H9 (cell line): Measurements from ENCODE around the gene AZGP1. TPM values are rescaled to one million over a fixed set of nuclear protein-coding genes. Genes with fewer than 3 reads are reported as not detected.

Source experiments
- DNase-seq: peaks from one replicate; pipeline ENCODE4 v3.0.0-alpha.2; 2017
- H2AFZ ChIP-seq: one replicate; pipeline ENCODE4 v1.6.1; 2013; ENCODE audit warnings: mild to moderate bottlenecking, low read length, control low read depth, moderate library complexity
- H2AK5ac ChIP-seq: 2 replicates; pipeline ENCODE4 v1.6.1; 2013; ENCODE audit warnings: low read length, control low read depth, mixed read lengths; ENCODE audit not compliant: insufficient read length
- H2BK120ac ChIP-seq: one replicate; pipeline ENCODE4 v1.6.1; 2013; ENCODE audit warnings: low read depth, mild to moderate bottlenecking, low read length, control low read depth, inconsistent platforms; ENCODE audit not compliant: poor library complexity, severe bottlenecking
- H2BK12ac ChIP-seq: 2 replicates; pipeline ENCODE4 v1.6.1; 2013; ENCODE audit warnings: low read length, control low read depth, mixed read lengths, low read depth; ENCODE audit not compliant: insufficient read length
- H2BK15ac ChIP-seq: 2 replicates; pipeline ENCODE4 v1.6.1; 2013; ENCODE audit warnings: low read depth, low read length, control low read depth
- H2BK20ac ChIP-seq: one replicate; pipeline ENCODE4 v1.6.1; 2013; ENCODE audit warnings: low read depth, mild to moderate bottlenecking, low read length, control low read depth, inconsistent platforms; ENCODE audit not compliant: poor library complexity, severe bottlenecking
- H2BK5ac ChIP-seq: 2 replicates; pipeline ENCODE4 v1.6.1; 2013; ENCODE audit warnings: low read length, control low read depth, mixed read lengths; ENCODE audit not compliant: insufficient read length
- H3K14ac ChIP-seq: 2 replicates; pipeline ENCODE4 v1.6.1; 2013; ENCODE audit warnings: low read length, control low read depth; ENCODE audit not compliant: insufficient read depth
- H3K18ac ChIP-seq: 2 replicates; pipeline ENCODE4 v1.6.1; 2013; ENCODE audit warnings: low read depth, mild to moderate bottlenecking, mixed read lengths, low read length, control low read depth; ENCODE audit not compliant: insufficient read length
- H3K23ac ChIP-seq: 2 replicates; pipeline ENCODE4 v1.6.1; 2013; ENCODE audit warnings: low read length, control low read depth, mixed read lengths, low read depth; ENCODE audit not compliant: insufficient read length
- H3K23me2 ChIP-seq: 2 replicates; pipeline ENCODE4 v1.6.1; 2013; ENCODE audit warnings: low read depth, mild to moderate bottlenecking, mixed read lengths, low read length, control low read depth; ENCODE audit not compliant: insufficient read length, poor library complexity, severe bottlenecking
- H3K27ac ChIP-seq: 2 replicates; pipeline ENCODE4 v1.5.1; 2013; ENCODE audit warnings: low read length, control low read depth, mixed read lengths, low read depth; ENCODE audit not compliant: insufficient read length
- H3K27me3 ChIP-seq: 2 replicates; pipeline ENCODE4 v1.6.1; 2013; ENCODE audit warnings: low read length, control low read depth, inconsistent platforms; ENCODE audit not compliant: insufficient read depth
- H3K4ac ChIP-seq: 2 replicates; pipeline ENCODE4 v1.6.1; 2013; ENCODE audit warnings: low read depth, mild to moderate bottlenecking, control low read depth, inconsistent platforms, low read length, moderate library complexity
- H3K4me1 ChIP-seq: 2 replicates; pipeline ENCODE4 v1.6.1; 2013; ENCODE audit warnings: low read length, control low read depth, inconsistent platforms; ENCODE audit not compliant: insufficient read depth
- H3K4me2 ChIP-seq: 2 replicates; pipeline ENCODE4 v1.6.1; 2013; ENCODE audit warnings: low read length, control low read depth, mixed read lengths; ENCODE audit not compliant: insufficient read length, insufficient read depth
- H3K56ac ChIP-seq: 2 replicates; pipeline ENCODE4 v1.6.1; 2013; ENCODE audit warnings: low read depth, mild to moderate bottlenecking, mixed read lengths, low read length, control low read depth; ENCODE audit not compliant: insufficient read length
- H3K79me1 ChIP-seq: 2 replicates; pipeline ENCODE4 v1.6.1; 2013; ENCODE audit warnings: low read depth, mild to moderate bottlenecking, moderate library complexity, low read length, control low read depth, inconsistent platforms; ENCODE audit not compliant: insufficient read depth, poor library complexity, severe bottlenecking
- H3K79me2 ChIP-seq: 2 replicates; pipeline ENCODE4 v1.6.1; 2013; ENCODE audit warnings: low read length, control low read depth, inconsistent platforms; ENCODE audit not compliant: insufficient read depth
- H3K9ac ChIP-seq: 2 replicates; pipeline ENCODE4 v1.6.1; 2013; ENCODE audit warnings: low read length, control low read depth, mixed read lengths; ENCODE audit not compliant: insufficient read length; ENCODE audit errors: extremely low read depth
- H3K9me3 ChIP-seq: one replicate; pipeline ENCODE4 v1.6.1; 2013; ENCODE audit warnings: low read depth, low read length, inconsistent platforms; ENCODE audit not compliant: control insufficient read depth
- H3T11ph ChIP-seq: one replicate; pipeline ENCODE4 v1.6.1; 2013; ENCODE audit warnings: mild to moderate bottlenecking, low read length, control low read depth, inconsistent platforms
- H4K20me1 ChIP-seq: one replicate; pipeline ENCODE4 v1.6.1; 2013; ENCODE audit not compliant: control insufficient read depth, insufficient read length, insufficient read depth
- H4K5ac ChIP-seq: 2 replicates; pipeline ENCODE4 v1.6.1; 2013; ENCODE audit warnings: low read depth, mild to moderate bottlenecking, mixed read lengths, low read length, control low read depth; ENCODE audit not compliant: insufficient read length
- H4K8ac ChIP-seq: replicated peaks from 2 replicates; pipeline ENCODE4 v1.6.1; 2013; ENCODE audit warnings: low read length, control low read depth, mixed read lengths, low read depth; ENCODE audit not compliant: insufficient read length
- H4K91ac ChIP-seq: 2 replicates; pipeline ENCODE4 v1.6.1; 2013; ENCODE audit warnings: low read depth, mild to moderate bottlenecking, moderate library complexity, mixed read lengths, low read length, control low read depth; ENCODE audit not compliant: insufficient read length
- H3K27ac Mint-ChIP-seq, 3 experiments: 2 replicates in 2 of 3; 3 replicates in 1 of 3; pipeline ENCODE4 v1.8.0; 2020 to 2021; ENCODE audit warnings: mixed read lengths in 3 of 3, mild to moderate bottlenecking in 1 of 3, moderate library complexity in 1 of 3
- H3K27me3 Mint-ChIP-seq: 2 replicates; pipeline ENCODE4 v1.8.0; 2021; ENCODE audit warnings: low read depth, mild to moderate bottlenecking, moderate library complexity, mixed read lengths
- H3K36me3 Mint-ChIP-seq, 3 experiments: 2 replicates in 2 of 3; 3 replicates in 1 of 3; pipeline ENCODE4 v1.8.0; 2020 to 2021; ENCODE audit warnings: low read depth in 3 of 3, mixed read lengths in 3 of 3; ENCODE audit not compliant: insufficient read depth in 1 of 3
- H3K4me1 Mint-ChIP-seq, 2 experiments: 2 replicates each; pipeline ENCODE4 v1.8.0; 2020; ENCODE audit warnings: mixed read lengths in 2 of 2
- H3K4me3 Mint-ChIP-seq, 2 experiments: 2 replicates in 1 of 2; 3 replicates in 1 of 2; pipeline ENCODE4 v1.8.0; 2020 to 2021; ENCODE audit warnings: mild to moderate bottlenecking in 2 of 2, mixed read lengths in 2 of 2, moderate library complexity in 1 of 2
- H3K9me3 Mint-ChIP-seq, 2 experiments: 2 replicates in 1 of 2; 3 replicates in 1 of 2; pipeline ENCODE4 v1.8.0; 2020; ENCODE audit warnings: mild to moderate bottlenecking in 2 of 2, mixed read lengths in 2 of 2, moderate library complexity in 1 of 2
- WGBS: extraction: QIAGEN DNeasy Blood & Tissue Kit; methylation state at CpG from one replicate; pipeline ENCODE4 v1.1.7; 2013; ENCODE audit warnings: missing lambda C conversion rate, low lambda C conversion rate, mixed read lengths; ENCODE audit not compliant: insufficient read length; ENCODE audit errors: extremely low coverage; 5-methylcytosine and 5-hydroxymethylcytosine counted together
- total RNA-seq: library from RNA; stranded (reverse); gene quantifications from 2 replicates; pipeline ENCODE4 v1.2.1, GENCODE V29; 2021
- TF ChIP-seq, protein P1 (sequence below): fragments of 200-600 bp; sonication (generic); conservative IDR thresholded peaks from 3 replicates; pipeline ENCODE4 v1.8.0; 2021; ENCODE audit warnings: antibody characterized with exemption, mild to moderate bottlenecking

AZGP1 gene
- total RNA-seq, 1 experiment from 2014 or later: not detected

GRCh38 chr7:99920149-99920548 is 55.7 kb downstream of the AZGP1 start:
- no peak overlapping the region for H3K27ac ChIP-seq
- no peaks in the 10 kb centered on the region for H3K79me1 ChIP-seq

More at GRCh38 chr7:99920149-99920548, 55.7 kb downstream of the AZGP1 start:
- Histone ChIP-seq H2AK5ac (no peak overlapping the region), H4K91ac (no peak overlapping the region), H3K23ac (no peak overlapping the region), H2BK20ac (no peak overlapping the region), H4K5ac (no peak overlapping the region), H3K4ac (no peak overlapping the region), H3K14ac (no peak overlapping the region), H3K9ac (no peak overlapping the region), H3K4me1 (no peaks in the 10 kb centered on the region), H3K4me2 (no peak overlapping the region), H4K20me1 (no peaks in the 10 kb centered on the region), H2BK15ac (no peak overlapping the region), H2BK5ac (no peak overlapping the region), H3K9me3 (peaks cover 8% of the 10 kb centered on the region), H3T11ph (no peak overlapping the region), H3K18ac (no peak overlapping the region), H3K27me3 (no peaks in the 10 kb centered on the region), H2AFZ (no peak overlapping the region), H3K23me2 (no peaks in the 10 kb centered on the region), H4K8ac (no peak overlapping the region), H2BK12ac (no peak overlapping the region), H2BK120ac (no peak overlapping the region), H3K56ac (no peak overlapping the region), H3K79me2 (no peaks in the 10 kb centered on the region)
- no peak overlapping the region for H3K27ac Mint-ChIP-seq
- peak overlapping the region; percentile 75; a peak in 3 of 5 replicates for H3K4me3 Mint-ChIP-seq
- 0 out of 4 replicates have a peak, but pooled peaks cover 0 to 2% of the 10 kb centered on the region in 2 experiments for H3K4me1 Mint-ChIP-seq
- H3K9me3 Mint-ChIP-seq: peaks cover 25 to 26% of the 10 kb centered on the region in 2 experiments
- WGBS: no CpG with 5 or more reads among the region's 3 CpGs
- TF ChIP-seq, protein P1, sequence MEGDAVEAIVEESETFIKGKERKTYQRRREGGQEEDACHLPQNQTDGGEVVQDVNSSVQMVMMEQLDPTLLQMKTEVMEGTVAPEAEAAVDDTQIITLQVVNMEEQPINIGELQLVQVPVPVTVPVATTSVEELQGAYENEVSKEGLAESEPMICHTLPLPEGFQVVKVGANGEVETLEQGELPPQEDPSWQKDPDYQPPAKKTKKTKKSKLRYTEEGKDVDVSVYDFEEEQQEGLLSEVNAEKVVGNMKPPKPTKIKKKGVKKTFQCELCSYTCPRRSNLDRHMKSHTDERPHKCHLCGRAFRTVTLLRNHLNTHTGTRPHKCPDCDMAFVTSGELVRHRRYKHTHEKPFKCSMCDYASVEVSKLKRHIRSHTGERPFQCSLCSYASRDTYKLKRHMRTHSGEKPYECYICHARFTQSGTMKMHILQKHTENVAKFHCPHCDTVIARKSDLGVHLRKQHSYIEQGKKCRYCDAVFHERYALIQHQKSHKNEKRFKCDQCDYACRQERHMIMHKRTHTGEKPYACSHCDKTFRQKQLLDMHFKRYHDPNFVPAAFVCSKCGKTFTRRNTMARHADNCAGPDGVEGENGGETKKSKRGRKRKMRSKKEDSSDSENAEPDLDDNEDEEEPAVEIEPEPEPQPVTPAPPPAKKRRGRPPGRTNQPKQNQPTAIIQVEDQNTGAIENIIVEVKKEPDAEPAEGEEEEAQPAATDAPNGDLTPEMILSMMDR: no peak
- no peak for DNase-seq
- peaks cover 19 to 30% (median 20%) of the 10 kb centered on the region in 3 experiments for H3K36me3 Mint-ChIP-seq
- H3K27me3 Mint-ChIP-seq: peaks cover 5% of the 10 kb centered on the region
